Measurements from ENCODE around the gene LSM3. TPM values are rescaled to one million over a fixed set of nuclear protein-coding genes. Genes with fewer than 3 reads are reported as not detected.

Gene LSM3
- total RNA-seq, 2 experiments from 2014 or later = 12.4 to 21.9 TPM

DNA sequence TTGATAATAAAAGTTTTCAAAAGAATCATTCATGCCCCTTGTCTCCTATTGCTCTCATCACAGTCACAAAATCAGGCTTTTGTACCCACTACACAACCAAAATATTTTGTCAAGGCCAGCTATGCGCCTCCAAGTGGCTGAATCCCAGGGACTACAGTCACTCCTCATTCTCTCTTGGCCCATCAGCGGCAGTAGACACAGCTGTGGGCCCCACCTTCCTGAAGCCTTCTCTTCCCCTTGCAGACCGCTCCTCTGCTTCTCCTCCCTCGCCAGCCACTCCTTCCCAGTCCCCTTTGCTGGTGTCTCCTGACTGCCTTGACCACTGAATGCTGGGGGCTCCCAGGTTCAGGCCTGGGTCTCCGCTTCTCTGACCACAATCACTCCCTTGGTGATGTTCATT lies 52.1 kb downstream of the LSM3 start:
- ChIA-PET CTCF (ENCODE audit: unreplicated experiment) (interaction anchor here (0.9 kb wide), 1 partner anchor 30 kb away, joined by 3 read pairs; no protein-coding TSS in a partner anchor), POLR2A (interaction anchor here (0.8 to 2.1 kb wide), 2 partner anchors 12 to 21 kb away, joined by 4 to 9 read pairs; no protein-coding TSS in a partner anchor)
- 0 out of 2 replicates have a peak, but pooled peaks cover 8% of the 10 kb centered on the region for H3K9me3 ChIP-seq (ENCODE audit: low read length)
- intact Hi-C loops (cut with micrococcal nuclease; ENCODE audit: unreplicated experiment) = no loop called here
- H3K4me1 ChIP-seq (ENCODE audit: insufficient read depth, low read length, poor library complexity, severe bottlenecking) = peaks cover 39% of the 10 kb centered on the region
- H3K4me3 ChIP-seq (ENCODE audit: low read depth, low read length, poor library complexity, severe bottlenecking) = no peak overlapping the region
- BruUV-seq (replicated peaks) = no TSS peak
- TF ChIP-seq EZH2phosphoT487 (IDR thresholded peaks at IDR 0.05; ENCODE audit: borderline replicate concordance, low read depth, low read length) (no peak), CTCF (conservative IDR thresholded peaks at IDR 0.05; ENCODE audit: low read length) (no peak)
- no peaks in the 10 kb centered on the region for H3K9me2 ChIP-seq (ENCODE audit: insufficient read depth, low read length)
- no peak for DNase-seq (ENCODE audit: low spot score)
- no peak overlapping the region for H3K27ac ChIP-seq (ENCODE audit: low read depth, low read length, poor library complexity, severe bottlenecking)
- no peaks in the 10 kb centered on the region for H3K36me3 ChIP-seq (ENCODE audit: insufficient read depth, low read length)
- H2AFZ ChIP-seq (ENCODE audit: low read length) = no peak overlapping the region
- H3K79me2 ChIP-seq (ENCODE audit: insufficient read depth, low read depth, low read length) = no peaks in the 10 kb centered on the region
- H3K4me2 ChIP-seq (ENCODE audit: low read length) = no peak overlapping the region
- no peaks in the 10 kb centered on the region for H4K20me1 ChIP-seq (ENCODE audit: insufficient read depth, low read length)

GRCh38 chr3:14231145-14231990 lies 52.8 kb downstream of the LSM3 start:
- no peak overlapping the region for H2AFZ ChIP-seq (ENCODE audit: low read length)
- no TSS peak for BruUV-seq (replicated peaks)
- no peak overlapping the region for H3K27ac ChIP-seq (ENCODE audit: low read depth, low read length, poor library complexity, severe bottlenecking)

More at GRCh38 chr3:14231145-14231990, 52.8 kb downstream of the LSM3 start:
- intact Hi-C loops (cut with micrococcal nuclease; ENCODE audit: unreplicated experiment) = no loop called here
- Histone ChIP-seq H3K79me2 (ENCODE audit: insufficient read depth, low read depth, low read length) (no peaks in the 10 kb centered on the region), H3K4me2 (ENCODE audit: low read length) (no peak overlapping the region), H3K9me3 (ENCODE audit: low read length) (0 out of 2 replicates have a peak, but pooled peaks cover 8% of the 10 kb centered on the region), H3K4me1 (ENCODE audit: insufficient read depth, low read length, poor library complexity, severe bottlenecking) (peaks cover 32% of the 10 kb centered on the region), H3K36me3 (ENCODE audit: insufficient read depth, low read length) (no peaks in the 10 kb centered on the region), H3K4me3 (ENCODE audit: low read depth, low read length, poor library complexity, severe bottlenecking) (no peak overlapping the region), H4K20me1 (ENCODE audit: insufficient read depth, low read length) (no peaks in the 10 kb centered on the region), H3K9me2 (ENCODE audit: insufficient read depth, low read length) (no peaks in the 10 kb centered on the region)
- no peak for TF ChIP-seq EZH2phosphoT487 (IDR thresholded peaks at IDR 0.05; ENCODE audit: borderline replicate concordance, low read depth, low read length)
- TF ChIP-seq CTCF (conservative IDR thresholded peaks at IDR 0.05; ENCODE audit: low read length) = no peak
- no peak for DNase-seq (ENCODE audit: low spot score)
- POLR2A ChIA-PET = interaction anchor here (2.1 kb wide), 1 partner anchor 13 kb away, joined by 9 read pairs; no protein-coding TSS in a partner anchor
- CTCF ChIA-PET (ENCODE audit: unreplicated experiment) = interaction anchor here (0.5 to 0.9 kb wide), 2 partner anchors 31 to 239 kb away, joined by 3 to 4 read pairs; no protein-coding TSS in a partner anchor
